Endothelial cell of umbilical vein (primary cell): ENCODE data around the gene COL5A3. TPM values are rescaled to one million over a fixed set of nuclear protein-coding genes. Genes with fewer than 3 reads are reported as not detected.

Experiments
- BruUV-seq: library from RNA; stranded (reverse); fragments of 400-500 nt; replicated peaks from 2 replicates; lab custom pipeline; 2021; lab: Mats Ljungman, UMichigan
- CTCF ChIA-PET: fragments of 300-600, 350-600 bp; sonication (Branson Sonifier 250); formaldehyde crosslinking; loops from one replicate; lab custom pipeline; 2021; ENCODE audit warnings: antibody characterized with exemption, inconsistent platforms; lab: Charles Lee
- POLR2A ChIA-PET: fragments of 300-600, 350-600 bp; sonication (Branson Sonifier 250); formaldehyde crosslinking; loops from one replicate; lab custom pipeline; 2021; ENCODE audit warnings: antibody characterized with exemption, inconsistent platforms; lab: Charles Lee
- DNase-seq: peaks from one replicate; pipeline ENCODE4 v3.0.0-alpha.2; 2011; ENCODE audit warnings: low read depth, low spot score
- FAIRE-seq: peaks from 2 replicates; lab custom pipeline; 2011; peaks lifted over from hg19 to GRCh38; lab: Jason Lieb, UNC
- H2AFZ ChIP-seq: 2 replicates; pipeline ENCODE4 v1.6.0; 2012; ENCODE audit warnings: low read depth, low read length, control low read depth, inconsistent platforms
- H3K27ac ChIP-seq: 2 replicates; pipeline ENCODE4 v1.5.1; 2011; ENCODE audit warnings: low read depth, mild to moderate bottlenecking, control low read depth, low read length, moderate library complexity; ENCODE audit not compliant: insufficient read depth
- H3K27me3 ChIP-seq, 2 experiments: 2 replicates each; pipeline versions ENCODE4 v1.6.0 to v1.6.1; 2011; ENCODE audit warnings: low read length in 2 of 2, mixed read lengths in 1 of 2; ENCODE audit not compliant: control insufficient read depth in 2 of 2, insufficient read depth in 2 of 2
- H3K36me3 ChIP-seq, 2 experiments: 2 replicates in 1 of 2; 3 replicates in 1 of 2; pipeline ENCODE4 v1.5.1; 2011; ENCODE audit warnings: low read length in 2 of 2, mild to moderate bottlenecking in 1 of 2, moderate library complexity in 1 of 2; ENCODE audit not compliant: control insufficient read depth in 2 of 2, insufficient read depth in 2 of 2; ENCODE audit errors: extremely low read depth in 1 of 2
- H3K4me1 ChIP-seq: 3 replicates; pipeline ENCODE4 v1.5.1; 2011; ENCODE audit warnings: mild to moderate bottlenecking, low read length; ENCODE audit not compliant: control insufficient read depth, insufficient read depth; ENCODE audit errors: extremely low read depth
- H3K4me2 ChIP-seq: 2 replicates; pipeline ENCODE4 v1.6.1; 2011; ENCODE audit warnings: low read length, control low read depth, mixed read lengths; ENCODE audit not compliant: insufficient read depth
- H3K4me3 ChIP-seq, 3 experiments: fragments of 200-600 bp in 1 of 3; sonication (generic), shearing (Covaris generic) in 1 of 3; replicated peaks in 1 of 3; 2 replicates each; pipeline ENCODE4 v1.5.1; 2011 to 2016; ENCODE audit warnings: control low read depth in 3 of 3, low read length in 3 of 3, mild to moderate bottlenecking in 2 of 3, inconsistent platforms in 1 of 3, low read depth in 1 of 3, moderate library complexity in 1 of 3; ENCODE audit not compliant: insufficient read depth in 1 of 3
- H3K79me2 ChIP-seq: 2 replicates; pipeline ENCODE4 v1.6.0; 2012; ENCODE audit warnings: low read length, inconsistent platforms; ENCODE audit not compliant: control insufficient read depth, insufficient read depth
- H3K9ac ChIP-seq: replicated peaks from 2 replicates; pipeline ENCODE3; 2011; ENCODE audit warnings: low read length, control low read depth; ENCODE audit not compliant: insufficient read depth; ENCODE audit errors: extremely low read depth
- H3K9me1 ChIP-seq: replicated peaks from 3 replicates; pipeline ENCODE4 v1.6.0; 2011; ENCODE audit warnings: mild to moderate bottlenecking, low read length; ENCODE audit not compliant: control insufficient read depth, insufficient read depth; ENCODE audit errors: extremely low read depth
- H3K9me3 ChIP-seq: replicated peaks from 2 replicates; pipeline ENCODE4 v1.5.1; 2012; ENCODE audit warnings: low read length, inconsistent platforms; ENCODE audit not compliant: control insufficient read depth, insufficient read depth
- H4K20me1 ChIP-seq: replicated peaks from 2 replicates; pipeline ENCODE3; 2011; ENCODE audit warnings: mild to moderate bottlenecking, low read length; ENCODE audit not compliant: control insufficient read depth, insufficient read depth; ENCODE audit errors: extremely low read depth
- EZH2 ChIP-seq: IDR thresholded peaks from 2 replicates; pipeline ENCODE4 v1.6.1; 2012; ENCODE audit warnings: borderline replicate concordance, low read depth, mild to moderate bottlenecking, moderate library complexity, low read length, inconsistent platforms; ENCODE audit not compliant: severe bottlenecking
- FOS ChIP-seq: IDR thresholded peaks from 2 replicates; pipeline ENCODE4 v1.6.1; 2011; ENCODE audit warnings: mild to moderate bottlenecking, low read length, moderate library complexity, borderline replicate concordance; ENCODE audit not compliant: insufficient read depth
- GATA2 ChIP-seq: IDR thresholded peaks from 2 replicates; pipeline ENCODE4 v1.7.0; 2011; ENCODE audit warnings: low read depth, mild to moderate bottlenecking, moderate library complexity, mixed read lengths, low read length; ENCODE audit not compliant: insufficient read length, insufficient read depth
- JUN ChIP-seq: IDR thresholded peaks from 2 replicates; pipeline ENCODE4 v1.6.1; 2011; ENCODE audit warnings: borderline replicate concordance, low read depth; ENCODE audit not compliant: insufficient read length, insufficient read depth
- MYC ChIP-seq: IDR thresholded peaks from one replicate; pipeline ENCODE4 v1.6.1; 2011; ENCODE audit warnings: mild to moderate bottlenecking, low read depth, low read length
- POLR2A ChIP-seq: IDR thresholded peaks from 2 replicates; pipeline ENCODE4 v1.6.1; 2012; ENCODE audit warnings: low read depth, mild to moderate bottlenecking, control low read depth, low read length
- POLR2AphosphoS5 ChIP-seq: IDR thresholded peaks from 2 replicates; pipeline ENCODE4 v1.6.1; 2012; ENCODE audit warnings: low read depth, mild to moderate bottlenecking, control low read depth, low read length, moderate library complexity; ENCODE audit not compliant: insufficient read depth
- dilution Hi-C: fragments of 300-500 bp; cut with MboI; formaldehyde crosslinking; loops from one replicate; pipeline ENCODE4 v1.15.0; 2019; ENCODE audit warnings: low sequenced_read_pairs; ENCODE audit not compliant: extremely low pct_ligation_motif_present
- intact Hi-C: fragments of 100-400 bp; cut with micrococcal nuclease; formaldehyde crosslinking; loops from one replicate; pipeline ENCODE4 v1.10.0; 2022
- polyA plus RNA-seq, 4 experiments: library from polyadenylated mRNA; depleted of rRNA in 3 of 4; stranded (reverse) in 3 of 4; unstranded in 1 of 4; fragments of >200 nt; gene quantifications; 2 replicates each; pipeline versions ENCODE4 v1.2.1 to v1.2.3, GENCODE V29; 2011 to 2012; ENCODE audit warnings: missing spikeins in 1 of 4
- total RNA-seq: library from RNA; stranded (reverse); gene quantifications from 2 replicates; pipeline ENCODE4 v1.2.3, GENCODE V29; 2021
- TF ChIP-seq, protein P1 (sequence below): IDR thresholded peaks from 2 replicates; pipeline ENCODE4 v1.6.1; 2011; ENCODE audit not compliant: insufficient read depth, insufficient read length
- TF ChIP-seq, protein P2 (sequence below), 2 donors: IDR thresholded peaks; 1 replicate in 1 of 2; 2 replicates in 1 of 2; pipeline ENCODE4 v1.5.1; 2011; ENCODE audit warnings: low read length in 2 of 2, mild to moderate bottlenecking in 2 of 2, moderate library complexity in 2 of 2, control low read depth in 1 of 2, inconsistent platforms in 1 of 2, low read depth in 1 of 2; ENCODE audit not compliant: insufficient read depth in 1 of 2; ENCODE audit errors: extremely low read depth in 1 of 2

COL5A3 gene
- total and polyA plus RNA-seq, 2 donors (not counting 3 experiments of a cell fraction or from before 2014, with no cell fraction given), result not detected

DNA sequence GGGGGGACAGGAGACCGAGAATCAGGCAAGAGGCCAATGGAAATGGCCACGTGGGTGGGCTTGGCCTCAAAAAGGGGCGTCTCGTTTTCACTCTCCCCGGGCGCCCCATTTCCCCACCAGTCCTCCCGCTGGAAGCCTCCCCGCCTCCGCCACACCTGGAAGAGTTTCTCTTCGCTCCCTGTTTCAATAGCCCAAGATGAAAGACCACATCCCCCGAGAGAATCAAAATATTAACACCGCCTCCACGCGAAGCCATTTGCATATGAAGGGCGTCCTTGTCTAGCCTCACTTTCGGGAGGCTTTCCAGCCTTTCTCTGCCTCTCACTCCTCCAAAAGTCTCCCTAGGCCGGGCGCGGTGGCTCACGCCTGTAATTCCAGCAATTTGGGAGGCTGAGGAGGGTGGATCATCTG lies 73.3 kb downstream of the COL5A3 start:
- no peak overlapping the region for H3K27ac ChIP-seq
- BruUV-seq, result no TSS peak
- no peak overlapping the region for H3K9ac ChIP-seq
- no peak overlapping the region for H2AFZ ChIP-seq
- ChIA-PET POLR2A (interaction anchor here (0.6 kb wide), 1 partner anchor 96 kb away, joined by 3 read pairs; no protein-coding TSS in a partner anchor), CTCF (interaction anchor here (2.6 kb wide), 1 partner anchor 91 kb away, joined by 12 read pairs; no protein-coding TSS in a partner anchor)
- TF ChIP-seq, protein P1, sequence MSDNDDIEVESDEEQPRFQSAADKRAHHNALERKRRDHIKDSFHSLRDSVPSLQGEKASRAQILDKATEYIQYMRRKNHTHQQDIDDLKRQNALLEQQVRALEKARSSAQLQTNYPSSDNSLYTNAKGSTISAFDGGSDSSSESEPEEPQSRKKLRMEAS, result no peak
- TF ChIP-seq POLR2A (no peak), GATA2 (no peak), POLR2AphosphoS5 (no peak), JUN (no peak), EZH2 (no peak), MYC (no peak), FOS (no peak)
- TF ChIP-seq, protein P2, sequence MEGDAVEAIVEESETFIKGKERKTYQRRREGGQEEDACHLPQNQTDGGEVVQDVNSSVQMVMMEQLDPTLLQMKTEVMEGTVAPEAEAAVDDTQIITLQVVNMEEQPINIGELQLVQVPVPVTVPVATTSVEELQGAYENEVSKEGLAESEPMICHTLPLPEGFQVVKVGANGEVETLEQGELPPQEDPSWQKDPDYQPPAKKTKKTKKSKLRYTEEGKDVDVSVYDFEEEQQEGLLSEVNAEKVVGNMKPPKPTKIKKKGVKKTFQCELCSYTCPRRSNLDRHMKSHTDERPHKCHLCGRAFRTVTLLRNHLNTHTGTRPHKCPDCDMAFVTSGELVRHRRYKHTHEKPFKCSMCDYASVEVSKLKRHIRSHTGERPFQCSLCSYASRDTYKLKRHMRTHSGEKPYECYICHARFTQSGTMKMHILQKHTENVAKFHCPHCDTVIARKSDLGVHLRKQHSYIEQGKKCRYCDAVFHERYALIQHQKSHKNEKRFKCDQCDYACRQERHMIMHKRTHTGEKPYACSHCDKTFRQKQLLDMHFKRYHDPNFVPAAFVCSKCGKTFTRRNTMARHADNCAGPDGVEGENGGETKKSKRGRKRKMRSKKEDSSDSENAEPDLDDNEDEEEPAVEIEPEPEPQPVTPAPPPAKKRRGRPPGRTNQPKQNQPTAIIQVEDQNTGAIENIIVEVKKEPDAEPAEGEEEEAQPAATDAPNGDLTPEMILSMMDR (IDR thresholded peaks at IDR 0.05; ENCODE audit: extremely low read depth in 1 of 2, insufficient read depth in 1 of 2, low read depth in 1 of 2, low read length in 2 of 2), result no peak
- dilution Hi-C loops (no loop called here), intact Hi-C loops (no loop called here)
- DNase-seq, result no peak
- H3K4me1 ChIP-seq, result no peaks in the 10 kb centered on the region
- no peaks in the 10 kb centered on the region for H4K20me1 ChIP-seq
- no peak overlapping the region for H3K4me3 ChIP-seq
- no peaks in the 10 kb centered on the region for H3K79me2 ChIP-seq
- FAIRE-seq, result no peak
- no peak overlapping the region for H3K4me2 ChIP-seq
- peaks cover 18 to 19% of the 10 kb centered on the region in 2 experiments for H3K27me3 ChIP-seq
- H3K9me1 ChIP-seq, result no peaks in the 10 kb centered on the region
- no peaks in the 10 kb centered on the region for H3K36me3 ChIP-seq
- H3K9me3 ChIP-seq, result no peaks in the 10 kb centered on the region
